HepG2 (cell line): ENCODE results near the gene RAB5B.

Experiments
- BHLHE40 ChIP-seq: IDR thresholded peaks from 2 replicates; pipeline ENCODE4 v1.6.1; 2011; ENCODE audit warnings: low read length, improper control_type of control experiment
- IRF2 ChIP-seq: IDR thresholded peaks from 2 replicates; pipeline ENCODE4 v1.6.1; 2018; ENCODE audit warnings: missing genetic modification reagents, missing compliant biosample characterization
- MBNL3 ChIP-seq: fragments of 250-450 bp; sonication (Bioruptor Pico); conservative IDR thresholded peaks from 2 replicates; pipeline ENCODE4 v1.8.0; 2022; ENCODE audit warnings: mild to moderate bottlenecking, inconsistent platforms
- NR2F1 ChIP-seq, 2 experiments: fragments of 450-650 bp in 1 of 2; formaldehyde crosslinking in 1 of 2; IDR thresholded peaks; 2 replicates each; pipeline versions ENCODE4 v1.5.0 to v1.6.1; 2016 to 2020; ENCODE audit warnings: mild to moderate bottlenecking in 1 of 2, missing compliant biosample characterization in 1 of 2, missing genetic modification reagents in 1 of 2, moderate library complexity in 1 of 2
- PAX8 ChIP-seq: sonication (generic); formaldehyde crosslinking; IDR thresholded peaks from 2 replicates; pipeline ENCODE4 v1.8.0; 2022; ENCODE audit warnings: mild to moderate bottlenecking, missing genetic modification reagents, borderline replicate concordance
- SMAD1 ChIP-seq: sonication (generic); formaldehyde crosslinking; IDR thresholded peaks from 2 replicates; pipeline ENCODE4 v1.4.0; 2020; ENCODE audit warnings: missing genetic modification reagents, low read depth, mild to moderate bottlenecking, borderline replicate concordance
- TBL1XR1 ChIP-seq: fragments of 150-350 bp; IDR thresholded peaks from 2 replicates; pipeline ENCODE4 v1.6.1; 2014; ENCODE audit warnings: borderline replicate concordance, low read length; ENCODE audit not compliant: partially characterized antibody
- ZNF230 ChIP-seq: sonication (generic); formaldehyde crosslinking; IDR thresholded peaks from 2 replicates; pipeline ENCODE4 v1.4.0; 2020; ENCODE audit warnings: mild to moderate bottlenecking, missing genetic modification reagents
- ZNF24 ChIP-seq: fragments of 450-650 bp; IDR thresholded peaks from 2 replicates; pipeline ENCODE4 v1.6.1; 2017; ENCODE audit warnings: antibody characterized with exemption, mild to moderate bottlenecking
- ZNF296 ChIP-seq: sonication (generic); formaldehyde crosslinking; conservative IDR thresholded peaks from 2 replicates; pipeline ENCODE4 v1.5.0; 2020; ENCODE audit warnings: mild to moderate bottlenecking, missing genetic modification reagents
- ZNF501 ChIP-seq: sonication (generic); formaldehyde crosslinking; IDR thresholded peaks from 2 replicates; pipeline ENCODE4 v1.5.1; 2020; ENCODE audit warnings: mild to moderate bottlenecking, moderate library complexity, missing genetic modification reagents
- ZNF598 ChIP-seq: sonication (generic); formaldehyde crosslinking; IDR thresholded peaks from 2 replicates; pipeline ENCODE4 v1.5.1; 2020; ENCODE audit warnings: mild to moderate bottlenecking, missing genetic modification reagents, borderline replicate concordance

GRCh38 chr12:56014205-56014604, 40.3 kb downstream of the RAB5B start:
- TF ChIP-seq ZNF296 (CRISPR knock-in tag) (no peak), PAX8 (CRISPR knock-in tag) (no peak), ZNF230 (CRISPR knock-in tag) (no peak), ZNF24 (no peak), IRF2 (CRISPR knock-in tag) (no peak), TBL1XR1 (no peak), SMAD1 (CRISPR knock-in tag) (no peak), MBNL3 (CRISPR knock-in tag) (no peak), BHLHE40 (no peak), NR2F1 (CRISPR knock-in tag; IDR thresholded peaks at IDR 0.05) (no peak), ZNF598 (no peak), ZNF501 (CRISPR knock-in tag) (0 out of 2 replicates have a peak, but pooled peaks have one; percentile 0)
